Measurements from ENCODE around the gene SLC35E4.

SLC35E4 gene

DNA sequence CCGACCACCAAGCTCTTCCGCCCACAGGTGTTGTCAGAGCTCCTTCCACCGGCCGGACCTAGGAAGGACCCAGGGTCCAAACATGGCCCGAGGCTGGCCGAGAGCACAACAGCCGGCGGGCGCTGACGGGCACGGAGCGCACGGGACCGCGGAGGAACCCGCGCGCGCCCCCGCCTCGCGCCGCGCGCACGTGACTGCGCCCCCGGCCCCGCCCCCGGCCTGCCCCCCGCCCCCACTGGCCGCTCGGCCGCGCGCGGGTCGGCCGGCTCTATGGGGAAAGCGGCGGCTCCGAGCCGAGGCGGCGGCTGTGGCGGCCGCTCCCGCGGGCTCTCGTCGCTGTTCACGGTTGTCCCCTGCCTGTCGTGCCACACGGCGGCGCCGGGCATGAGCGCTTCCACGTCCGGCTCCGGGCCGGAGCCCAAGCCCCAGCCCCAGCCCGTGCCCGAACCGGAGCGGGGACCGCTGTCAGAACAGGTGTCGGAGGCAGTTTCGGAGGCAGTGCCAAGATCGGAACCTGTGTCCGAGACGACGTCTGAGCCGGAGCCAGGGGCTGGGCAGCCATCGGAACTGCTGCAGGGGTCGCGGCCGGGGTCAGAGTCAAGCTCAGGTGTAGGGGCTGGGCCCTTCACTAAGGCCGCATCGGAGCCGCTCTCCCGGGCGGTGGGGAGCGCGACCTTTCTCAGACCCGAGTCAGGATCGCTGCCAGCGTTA, 59.2 kb downstream of the SLC35E4 start, which contains the start of gene OSBP2:
TSS of gene OSBP2 (plus strand) at position 235 of the 711 bp plus-strand sequence. CDS start at position 271, 36 bp downstream.
- no peak for DNase-seq

DNA sequence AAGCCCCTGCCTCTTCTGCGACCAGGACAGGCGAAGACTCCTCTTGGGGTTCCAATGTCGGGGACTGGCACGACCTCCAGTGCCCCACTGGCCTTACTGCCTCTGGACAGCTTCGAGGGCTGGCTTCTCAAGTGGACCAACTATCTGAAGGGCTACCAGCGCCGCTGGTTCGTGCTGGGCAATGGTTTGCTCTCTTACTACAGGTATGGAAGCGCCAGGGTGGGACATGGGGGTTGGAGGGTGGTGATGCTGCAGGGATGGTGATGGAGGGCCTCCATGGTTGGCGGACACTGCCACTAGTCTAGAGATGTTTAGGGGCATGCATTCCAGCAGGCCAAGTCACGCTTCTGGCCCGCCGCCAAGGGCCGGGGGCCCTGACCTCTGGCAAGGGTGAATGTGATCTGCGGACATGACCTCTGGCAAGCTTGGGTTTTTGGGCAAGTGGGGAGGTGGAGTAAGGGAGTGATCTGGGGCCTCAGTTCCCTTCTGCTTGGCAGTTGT, 59.8 kb downstream of the SLC35E4 start:
- no peak for DNase-seq

DNA sequence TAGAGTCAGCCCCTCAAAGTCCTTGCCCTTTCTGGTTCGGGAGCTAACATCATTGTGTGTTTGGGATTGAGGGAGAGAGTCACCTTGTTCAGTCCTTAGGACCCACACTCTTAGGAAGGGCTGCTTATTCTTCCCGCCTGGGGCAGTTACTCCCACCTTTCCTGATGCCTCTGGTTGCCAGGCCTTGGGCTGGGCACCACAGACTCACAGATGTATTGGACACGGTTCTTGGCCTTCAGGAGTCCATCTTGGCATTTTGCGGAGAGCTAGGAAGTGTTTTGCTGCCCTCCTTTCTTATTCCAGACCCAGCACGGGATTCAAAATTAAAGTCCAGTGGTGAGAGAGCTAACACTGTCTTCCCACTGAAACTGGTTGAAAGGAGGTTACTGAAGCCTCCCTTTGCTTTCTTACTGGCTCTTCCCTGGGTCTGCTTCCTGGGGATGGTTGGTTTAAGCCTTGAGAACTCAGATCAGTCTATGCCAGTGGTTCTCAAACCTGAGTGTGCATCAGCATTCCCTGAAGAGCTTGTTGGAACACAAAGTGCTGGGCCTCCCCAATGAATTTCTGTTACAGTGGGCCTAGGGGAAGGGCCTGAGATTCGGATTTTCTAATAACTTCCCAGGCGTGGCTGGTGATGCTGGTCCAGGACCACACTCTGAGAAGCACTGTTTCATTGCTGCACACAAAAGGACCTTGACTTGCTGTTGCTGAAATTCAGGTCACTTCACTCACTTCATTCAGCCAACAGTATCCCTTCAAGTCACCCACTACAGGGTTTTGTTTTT, 60.5 kb downstream of the SLC35E4 start:
- DNase-seq: no peak
